ENCODE measurements around the gene ACMSD.
"Not testable (repeated sequence)": the region's sequence is repeated elsewhere in the genome, so short reads cannot be mapped to it uniquely, and the experiment has no call there.

Gene ACMSD

DNA sequence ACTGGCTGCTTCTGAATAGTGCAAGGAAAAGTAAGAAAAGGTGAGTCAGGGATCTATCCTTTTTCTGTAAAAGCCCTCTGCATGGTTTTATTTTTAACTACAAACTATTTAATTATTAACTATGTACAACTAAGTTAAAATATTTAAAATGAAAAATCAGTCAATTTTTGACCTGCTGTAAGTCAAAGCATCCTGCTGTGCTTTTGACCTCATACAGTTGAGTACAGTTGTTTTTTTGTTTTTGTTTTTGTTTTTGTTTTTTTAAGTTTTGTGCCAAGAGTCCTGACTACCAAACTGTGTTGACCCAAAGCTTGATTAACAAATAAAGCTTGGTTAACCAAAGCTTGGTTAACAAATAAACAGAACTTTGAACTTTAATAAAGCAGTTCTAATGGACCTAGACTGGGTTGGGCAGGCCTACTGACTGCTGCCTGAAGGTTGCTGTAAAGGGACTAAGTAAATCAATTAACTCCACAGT, at the start of gene ACMSD:
TSS of gene ACMSD (plus strand) at position 474 of the 478 bp plus-strand sequence. CDS start 67 bp downstream, outside the sequence.
- DNase-seq, result no peak

DNA sequence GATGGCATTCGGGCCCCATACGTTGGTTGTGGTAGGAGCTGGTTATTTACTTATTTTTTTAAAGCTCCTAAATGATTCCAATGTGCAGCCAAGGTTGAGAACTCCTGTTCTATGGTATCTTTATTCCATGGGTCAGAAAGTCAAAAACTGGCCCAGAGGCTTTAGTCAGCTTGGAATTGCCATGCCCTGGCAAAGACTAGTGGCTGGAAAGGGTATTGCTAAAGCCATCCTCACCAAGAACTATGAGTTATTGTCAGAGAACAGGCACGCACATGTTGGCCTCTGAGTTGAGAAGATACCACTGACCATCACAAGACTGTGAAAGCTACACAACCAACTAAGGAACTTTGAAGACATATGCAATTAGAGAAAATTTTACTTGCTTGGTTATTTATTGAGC, 47.9 kb upstream of the ACMSD start:
- no peak for DNase-seq

- DNase-seq, result no peak
These were observed 46.8 kb upstream of the ACMSD start for GRCh38 chr2:134791616-134792015.

DNA sequence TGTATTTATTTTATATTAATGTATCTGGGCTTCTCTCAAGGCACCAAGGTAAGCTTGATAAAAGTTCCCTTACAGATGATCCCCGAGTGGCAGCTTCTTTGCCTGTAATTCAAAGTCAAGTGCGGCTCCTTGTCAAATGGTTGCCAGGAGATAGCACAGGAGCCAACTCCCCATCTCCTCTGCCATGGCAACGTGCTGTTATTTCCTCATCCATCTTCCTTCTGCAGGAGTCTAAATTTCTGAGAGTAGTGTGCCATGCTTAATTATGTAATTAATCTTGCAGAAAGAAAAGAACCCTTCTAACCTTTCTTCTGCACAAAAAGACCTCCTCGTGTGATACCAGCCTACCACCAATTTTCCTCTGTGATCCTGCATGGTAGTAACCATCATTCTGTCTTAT, 46.2 kb upstream of the ACMSD start:
- no peak for DNase-seq

DNA sequence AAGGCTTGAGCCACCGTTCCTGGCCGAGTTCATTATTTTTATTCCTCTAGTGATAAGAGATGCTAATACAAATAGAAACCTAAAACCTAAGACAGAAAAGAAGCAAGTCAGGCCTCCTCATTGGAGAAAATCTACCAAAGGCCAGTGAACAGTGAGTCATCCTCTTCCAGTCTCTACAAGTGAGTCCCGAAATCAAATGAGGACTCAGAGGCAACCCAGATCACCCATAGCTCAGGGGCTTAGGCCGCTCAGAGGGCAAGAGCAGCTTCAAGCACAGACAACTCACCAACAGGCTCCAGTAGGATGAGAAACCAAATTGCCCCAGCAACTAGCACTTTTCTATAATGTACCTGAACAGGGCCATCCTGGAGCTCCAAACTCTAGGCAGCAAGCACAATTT, 42.7 kb upstream of the ACMSD start:
- DNase-seq, result no peak

DNA sequence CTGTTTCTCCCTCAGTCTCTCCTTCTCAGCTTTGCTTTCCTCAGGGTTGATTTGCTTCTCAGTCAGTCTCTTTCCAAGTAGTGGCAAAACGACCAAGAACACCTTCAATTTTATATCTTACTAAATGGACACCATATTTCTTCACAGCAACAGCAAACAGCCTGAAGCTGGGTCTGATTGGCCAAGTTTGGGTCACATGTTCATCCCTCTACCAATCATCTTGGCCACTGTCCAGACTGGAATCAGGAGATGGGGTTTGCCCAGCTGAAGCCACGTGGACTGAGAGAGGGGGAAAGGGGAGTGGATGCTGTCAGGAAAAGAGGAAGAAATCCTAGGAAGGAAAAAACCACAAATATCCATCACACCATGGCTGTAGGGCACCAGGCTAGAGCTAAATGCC, 42.0 kb upstream of the ACMSD start:
- no peak for DNase-seq

DNA sequence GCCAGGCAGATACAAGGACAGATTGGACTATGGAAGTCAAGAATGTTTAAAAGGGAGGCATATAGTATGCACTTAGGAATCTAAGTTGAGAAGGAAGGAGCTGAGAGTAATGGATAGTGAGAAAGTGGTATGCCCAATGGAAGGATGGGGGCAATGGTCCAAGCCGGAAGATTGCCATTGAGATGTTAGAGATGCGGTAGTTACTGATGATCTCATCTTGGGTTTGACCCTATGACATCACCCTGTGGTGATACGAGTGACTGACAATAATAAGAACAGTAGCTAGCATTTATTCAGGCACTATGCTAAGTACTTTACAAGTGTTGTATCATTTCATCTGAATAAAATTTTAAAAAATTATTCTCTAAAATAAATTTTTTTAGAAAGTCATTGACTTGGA, 38.5 kb upstream of the ACMSD start:
- DNase-seq, result no peak

DNA sequence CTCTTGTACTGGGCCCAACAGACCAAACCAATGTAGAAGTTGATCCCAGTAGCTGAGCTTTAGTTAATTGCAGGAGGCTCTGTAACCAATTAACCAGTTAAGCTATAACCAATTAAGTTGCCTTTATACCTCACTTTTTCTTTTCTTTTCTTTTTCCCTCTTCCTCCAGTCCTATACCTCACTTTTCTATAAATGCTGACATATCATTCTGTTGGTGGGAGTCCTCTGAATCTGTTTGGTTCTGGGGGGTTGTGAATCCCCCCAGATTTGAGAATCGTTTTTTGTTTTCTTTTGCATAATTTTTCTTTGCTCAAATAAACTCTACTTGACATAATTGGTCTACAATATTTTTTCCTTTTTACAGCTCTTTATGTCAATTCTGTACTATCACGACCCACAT, 38.1 kb upstream of the ACMSD start:
- DNase-seq, result no peak

GRCh38 chr2:134803609-134804405, 34.6 kb upstream of the ACMSD start:
- not testable (repeated sequence) for DNase-seq

- DNase-seq, result no peak
These were observed 22.7 kb upstream of the ACMSD start for GRCh38 chr2:134815741-134816140.

GRCh38 chr2:134818321-134818720, 20.1 kb upstream of the ACMSD start:
- no peak for DNase-seq

GRCh38 chr2:134819334-134819733, 19.1 kb upstream of the ACMSD start:
- no peak for DNase-seq

GRCh38 chr2:134823431-134823830, 15.0 kb upstream of the ACMSD start:
- DNase-seq, result no peak

GRCh38 chr2:134823832-134824231, 14.6 kb upstream of the ACMSD start:
- DNase-seq, result no peak

- DNase-seq, result not testable (repeated sequence)
These were observed 12.7 kb upstream of the ACMSD start for GRCh38 chr2:134825716-134826115.

DNA sequence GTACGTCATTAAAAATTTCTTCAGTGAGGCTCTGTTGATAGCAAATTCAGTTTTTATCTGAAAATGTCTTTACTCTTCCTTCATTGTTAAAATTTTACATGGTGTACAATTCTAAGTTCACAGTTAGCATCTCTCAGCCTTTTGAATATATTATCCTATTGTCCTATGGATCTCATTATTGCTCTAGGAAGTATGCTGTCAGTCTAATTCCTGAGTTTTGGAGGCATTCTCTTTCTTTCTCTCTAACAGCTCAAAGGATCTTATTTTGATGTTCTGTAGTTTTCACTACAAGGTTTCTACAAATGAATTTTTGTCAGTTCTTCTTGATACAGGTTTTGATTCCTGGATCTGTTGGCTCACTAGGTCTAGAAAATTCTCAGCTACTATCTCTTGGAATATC, 2.9 kb upstream of the ACMSD start:
- DNase-seq, result no peak

GRCh38 chr2:134836986-134837385, 1.4 kb upstream of the ACMSD start:
- no peak for DNase-seq

- no peak for DNase-seq
These were observed 1.2 kb downstream of the ACMSD start for GRCh38 chr2:134839649-134840048.

DNA sequence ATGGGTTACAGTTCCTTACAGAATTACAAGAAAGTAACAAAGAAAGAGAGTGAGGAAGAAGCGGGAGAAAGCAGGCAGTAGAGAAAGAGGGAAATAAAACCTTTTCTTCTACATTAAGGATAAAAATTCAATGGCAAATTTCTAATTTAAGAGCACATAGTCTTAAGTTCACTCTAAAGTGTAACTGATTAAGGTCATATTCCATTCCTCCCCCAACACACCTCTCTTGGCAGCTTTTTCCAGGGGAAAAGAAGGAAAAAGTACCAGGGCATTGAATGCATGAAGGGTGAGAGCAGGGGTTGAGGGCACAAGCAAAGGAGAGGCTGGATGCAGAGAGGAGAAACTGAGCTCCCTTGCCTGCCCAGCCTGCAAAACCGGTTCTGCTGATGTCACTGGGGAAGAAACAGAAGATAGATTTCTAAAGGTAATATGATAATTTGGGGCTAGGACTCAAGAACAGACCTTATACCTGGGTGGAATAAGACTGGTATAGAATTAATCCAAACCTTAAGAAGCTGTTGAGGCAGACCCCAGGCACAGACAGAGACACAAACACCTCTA, 4.6 kb downstream of the ACMSD start:
- no peak for DNase-seq

DNA sequence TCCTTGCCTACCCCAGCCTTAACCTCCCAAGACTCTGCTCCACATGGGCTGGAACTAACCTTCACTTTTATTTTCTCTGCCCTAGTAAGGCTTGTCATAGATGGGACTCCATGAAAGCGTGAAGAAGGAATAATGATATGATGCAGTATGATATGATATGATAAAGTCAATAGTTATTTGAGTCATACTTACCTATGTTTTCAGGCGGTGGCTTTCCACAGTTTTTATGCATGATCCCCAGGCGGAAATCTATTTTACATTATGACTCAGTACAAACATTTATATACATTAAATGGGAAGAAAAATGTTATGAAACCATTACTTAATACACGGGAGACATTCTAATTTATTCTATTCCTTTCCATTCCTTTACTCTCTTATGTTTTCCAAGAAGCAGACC, 5.6 kb downstream of the ACMSD start:
- no peak for DNase-seq

- DNase-seq, result no peak
These were observed 6.6 kb downstream of the ACMSD start for GRCh38 chr2:134845028-134845427.

DNA sequence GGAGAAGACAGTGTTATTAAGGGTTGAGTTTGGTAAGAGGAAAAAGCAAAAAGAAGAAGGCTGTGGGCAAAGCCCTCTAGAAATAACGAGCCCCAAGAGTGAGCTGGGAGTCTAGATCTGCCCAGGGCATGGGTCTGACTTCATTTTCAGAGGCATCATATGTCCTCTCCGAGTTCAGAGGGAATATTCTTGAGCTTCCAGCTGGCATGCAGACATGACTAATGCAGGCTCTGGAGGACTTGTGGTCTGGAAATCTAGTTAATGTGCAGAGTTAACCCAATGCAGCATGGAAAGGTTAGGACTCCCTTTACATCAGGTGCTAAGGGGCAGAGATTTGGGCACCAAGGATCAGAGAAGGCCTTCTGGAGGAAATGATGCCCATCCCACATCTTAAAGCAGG, 7.3 kb downstream of the ACMSD start:
- no peak for DNase-seq

- DNase-seq, result no peak
These were observed 7.8 kb downstream of the ACMSD start for GRCh38 chr2:134846213-134846612.

DNA sequence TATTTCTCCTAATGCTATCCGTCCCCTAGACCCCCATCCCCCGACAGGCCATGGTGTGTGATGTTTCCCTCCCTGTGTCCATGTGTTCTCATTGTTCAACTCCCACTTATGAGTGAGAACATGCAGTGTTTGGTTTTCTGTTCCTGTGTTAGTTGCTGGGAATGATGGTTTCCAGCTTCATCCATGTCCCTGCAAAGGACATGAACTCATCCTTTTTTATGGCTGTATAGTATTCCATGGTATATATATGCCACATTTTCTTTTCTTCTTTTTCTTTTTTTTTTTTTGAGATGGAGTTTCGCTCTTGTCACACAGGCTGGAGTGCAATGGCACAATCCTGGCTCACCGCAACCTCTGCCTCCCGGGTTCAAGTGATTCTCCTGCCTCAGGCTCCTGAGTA, 9.2 kb downstream of the ACMSD start:
- DNase-seq, result not testable (repeated sequence)

GRCh38 chr2:134852518-134852917, 14.1 kb downstream of the ACMSD start:
- DNase-seq, result no peak
